ENCODE results near the gene PLK3.
"Not testable (repeated sequence)": the region's sequence is repeated elsewhere in the genome, so short reads cannot be mapped to it uniquely, and the experiment has no call there.

The PLK3 gene

DNA sequence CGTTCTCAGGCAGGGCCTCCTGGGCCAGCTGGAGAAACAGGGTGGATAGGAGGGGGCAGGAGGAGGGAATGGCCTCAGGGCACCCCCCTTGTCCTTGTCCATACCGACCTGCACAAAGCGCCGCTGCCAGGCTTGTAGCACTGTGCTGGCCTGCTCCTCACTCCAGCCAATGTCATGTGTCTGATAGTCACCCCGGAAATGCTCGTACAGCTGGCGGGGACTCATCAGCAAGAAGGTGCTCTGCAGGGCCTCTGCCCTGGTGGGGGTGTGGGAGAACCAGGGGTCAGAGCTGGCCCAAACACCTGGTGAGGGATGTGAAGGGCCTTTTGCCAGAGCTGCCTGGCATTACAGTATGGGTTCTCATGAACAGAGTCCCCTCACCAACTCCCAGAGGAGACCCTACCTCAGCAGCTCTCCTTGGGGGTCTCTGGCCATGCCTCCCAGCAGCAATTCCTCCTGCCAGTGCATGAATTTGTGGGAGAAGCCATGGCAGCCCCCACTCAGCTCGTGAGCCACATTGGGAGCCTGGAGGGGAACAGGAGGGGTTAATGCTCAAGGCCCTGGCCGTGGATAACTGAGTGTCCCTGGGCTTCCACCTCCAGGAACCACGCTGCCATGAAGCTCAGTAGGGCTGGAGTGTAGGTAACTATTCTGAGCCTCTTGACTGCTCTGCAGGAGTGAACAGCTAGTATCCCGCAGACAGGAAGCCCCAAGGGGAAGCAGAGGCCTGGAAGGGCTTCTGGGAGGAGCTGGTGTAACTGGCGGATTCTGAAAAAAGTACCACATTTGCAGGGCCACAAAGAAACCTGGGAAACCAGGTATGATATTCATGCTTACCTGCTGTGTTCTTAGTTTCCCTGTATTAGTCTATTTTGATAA is 29.6 kb downstream of the PLK3 start:
- DNase-seq, result no peak

DNA sequence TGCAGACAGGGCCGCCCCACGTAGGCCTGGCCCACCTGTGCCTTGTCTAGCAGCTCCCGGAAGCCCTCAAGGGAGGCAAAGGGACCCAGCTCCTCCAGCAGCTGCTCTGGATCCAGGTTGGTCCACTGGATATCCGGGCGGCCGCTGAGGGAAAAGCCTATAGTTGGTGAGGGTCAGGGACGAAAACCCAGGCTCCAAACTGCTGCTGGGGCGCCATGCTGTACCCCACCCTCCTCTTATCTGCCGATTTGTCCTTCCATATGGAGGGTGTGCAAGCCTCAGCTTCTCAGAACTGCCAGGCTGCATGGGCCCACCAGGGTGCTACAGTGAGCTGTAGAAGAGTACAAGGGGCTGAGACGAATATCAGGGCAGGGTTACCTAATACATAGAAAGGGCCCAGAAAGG is 30.7 kb downstream of the PLK3 start:
- DNase-seq, result no peak

DNA sequence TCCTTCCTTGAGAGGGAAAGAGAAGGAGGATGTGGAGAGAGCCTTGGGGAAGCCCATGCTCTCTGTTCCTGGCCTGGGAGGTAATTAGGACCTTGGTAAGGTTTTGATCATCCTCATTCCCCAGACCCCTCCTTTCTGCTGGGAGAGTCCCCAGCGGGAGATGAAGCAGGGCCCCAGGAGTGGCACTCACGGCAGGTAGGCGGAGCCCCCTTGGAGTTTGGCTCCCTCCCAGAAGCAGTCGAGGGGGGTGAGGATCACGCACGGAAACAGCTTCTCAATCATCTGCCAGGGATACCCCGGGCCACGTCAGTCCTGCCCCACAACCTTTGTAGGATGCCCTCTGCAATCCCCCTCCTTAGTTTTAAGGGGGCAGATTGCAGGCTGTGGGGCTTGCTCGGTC is 31.3 kb downstream of the PLK3 start:
- no peak for DNase-seq

DNA sequence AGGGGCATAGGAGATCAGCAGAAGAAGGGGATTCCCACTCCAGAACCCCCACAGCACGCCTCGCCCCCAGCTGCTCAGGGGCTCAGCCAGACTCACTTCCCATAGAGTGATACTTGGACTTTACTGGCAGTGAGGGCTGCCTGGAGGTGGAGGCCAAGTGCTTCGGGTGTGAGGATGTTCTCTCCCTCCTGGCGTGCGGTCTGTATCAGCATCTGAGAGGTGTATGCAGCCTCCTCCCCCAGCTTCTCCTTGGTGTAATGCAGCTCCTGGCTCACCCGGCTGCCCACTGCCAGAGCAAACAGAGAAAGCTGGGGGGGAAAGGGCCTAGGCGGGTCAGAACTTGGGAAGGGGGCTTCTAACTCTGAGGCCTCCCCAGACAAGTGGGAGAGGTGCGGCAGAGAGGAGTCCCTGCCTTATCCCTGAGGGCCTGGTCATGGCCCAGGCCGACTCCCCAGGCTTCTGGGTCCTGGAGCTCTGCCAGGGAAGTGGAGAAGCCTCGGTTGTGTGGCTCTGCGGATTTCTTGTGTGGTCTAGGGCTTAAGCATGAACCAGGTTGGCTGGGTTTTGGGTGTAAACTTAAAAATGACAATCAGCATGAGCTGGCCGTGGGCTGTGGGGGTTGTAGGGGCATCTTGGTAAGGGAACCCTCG is 32.0 kb downstream of the PLK3 start:
- no peak for DNase-seq

DNA sequence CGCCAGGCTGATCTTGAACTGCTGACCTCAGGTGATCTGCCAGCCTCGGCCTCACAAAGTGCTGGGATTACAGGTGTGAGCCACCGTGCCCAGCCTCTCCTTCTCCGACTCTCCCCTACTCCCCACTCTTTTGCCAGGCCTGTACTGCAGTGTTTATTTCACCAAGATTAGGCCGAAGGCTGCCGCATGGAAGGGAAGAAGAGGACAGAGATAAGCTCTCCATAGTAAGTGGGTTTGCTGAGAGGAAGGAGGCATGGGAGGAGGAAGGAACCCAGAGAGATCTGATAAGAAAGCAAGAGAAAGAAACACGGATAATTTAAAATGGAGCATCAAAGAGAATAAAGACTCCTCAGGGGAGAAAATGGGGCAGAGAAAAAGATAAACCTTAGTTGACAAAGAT is 34.2 kb downstream of the PLK3 start:
- DNase-seq, result no peak

DNA sequence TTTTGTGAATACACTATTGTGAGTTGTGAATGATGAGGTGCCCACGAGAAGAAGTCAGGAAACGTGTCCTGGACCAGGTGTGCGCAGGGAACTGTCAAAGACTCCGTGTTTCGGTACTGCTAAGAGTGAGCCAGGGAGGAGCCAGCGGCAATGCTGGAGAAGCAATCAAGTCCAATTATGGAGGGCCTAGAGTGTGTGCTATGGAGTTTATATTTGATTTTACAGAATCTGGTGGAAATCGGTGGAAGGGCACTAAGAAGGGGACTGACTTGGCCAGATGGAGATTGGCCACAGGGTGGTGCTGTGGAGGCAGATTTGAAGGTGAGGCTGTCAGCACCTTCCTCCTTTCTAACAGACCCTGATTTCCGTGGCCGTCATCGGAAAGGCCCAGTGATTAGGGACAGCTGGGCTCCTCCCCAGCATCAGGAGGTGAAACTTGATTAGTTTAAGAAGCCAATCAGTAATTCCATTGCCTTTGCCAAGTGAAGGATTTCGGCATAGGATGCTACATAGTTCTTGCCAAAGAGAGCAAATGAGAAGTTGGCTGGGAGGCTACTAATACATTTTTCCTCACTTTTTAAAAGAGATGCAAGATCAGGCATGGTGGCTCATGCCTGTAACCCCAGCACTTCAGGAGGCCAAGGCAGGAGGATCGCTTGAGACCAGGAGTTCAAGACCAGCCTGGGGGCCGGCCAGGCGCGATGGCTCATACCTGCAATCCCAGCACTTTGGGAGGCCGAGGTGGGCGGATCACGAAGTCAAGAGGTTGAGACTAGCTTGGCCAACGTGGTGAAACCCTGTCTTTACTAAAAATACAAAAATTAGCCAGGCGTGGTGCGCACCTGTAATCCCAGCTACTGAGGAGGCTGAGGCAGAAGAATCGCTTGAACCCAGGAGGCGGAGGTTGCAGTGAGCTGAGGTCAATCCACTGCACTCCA is 35.8 kb downstream of the PLK3 start:
- peak; percentile 54 for DNase-seq

DNA sequence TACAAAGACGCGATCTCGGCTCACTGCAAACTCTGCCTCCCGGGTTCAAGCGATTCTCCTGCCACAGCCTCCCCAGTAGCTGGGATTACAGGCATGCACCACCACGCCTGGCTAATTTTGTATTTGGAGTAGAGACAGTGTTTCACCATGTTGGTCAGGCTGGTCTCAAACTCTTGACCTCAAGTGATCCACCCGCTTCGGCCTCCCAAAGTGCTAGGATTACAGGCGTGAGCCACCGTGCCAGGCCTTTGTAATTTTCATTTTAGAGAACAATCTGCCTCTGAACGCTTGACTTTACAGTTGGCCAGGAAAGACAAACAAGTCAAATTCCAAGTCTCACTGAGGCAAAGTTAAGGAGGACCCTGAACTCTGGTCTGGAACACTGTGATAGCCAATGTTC is 38.1 kb downstream of the PLK3 start:
- DNase-seq, result not testable (repeated sequence)

DNA sequence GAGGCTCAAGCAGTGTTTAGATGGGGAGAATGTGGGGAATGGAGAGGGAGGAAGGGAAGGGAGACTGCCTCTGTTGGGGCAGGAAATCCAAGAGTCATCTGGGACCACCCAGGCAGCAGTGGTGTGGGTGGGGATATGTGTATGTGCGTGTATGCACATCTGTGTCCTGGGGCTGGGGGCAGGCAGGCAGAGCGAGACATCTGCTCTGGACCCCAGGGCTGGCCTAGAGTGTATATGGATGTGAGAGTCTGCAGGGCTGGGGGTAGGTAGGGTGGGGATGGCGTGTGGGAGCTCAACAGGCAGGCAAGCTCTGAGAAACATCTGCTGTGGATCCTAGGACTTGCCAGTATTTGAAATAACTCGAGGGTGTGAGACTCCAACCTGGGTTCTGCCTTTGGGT is 39.4 kb downstream of the PLK3 start:
- no peak for DNase-seq

DNA sequence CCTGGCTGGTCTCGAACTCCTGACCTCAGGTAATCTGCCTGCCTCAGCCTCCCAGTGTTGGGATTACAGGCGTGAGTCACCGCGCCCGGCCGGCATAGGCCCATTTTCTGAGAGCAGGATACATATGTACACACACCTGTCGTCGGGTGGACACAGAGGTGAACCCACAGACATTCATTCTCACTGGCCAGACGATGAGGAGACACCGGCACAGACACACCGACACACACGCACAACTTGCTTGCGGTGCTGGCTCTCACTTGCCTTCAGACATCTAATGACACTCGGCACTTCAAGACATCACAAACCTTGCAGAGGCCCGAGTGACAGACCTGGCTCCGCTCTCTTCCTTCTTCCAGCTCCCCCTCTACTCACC is 42.3 kb downstream of the PLK3 start:
- DNase-seq, result no peak

DNA sequence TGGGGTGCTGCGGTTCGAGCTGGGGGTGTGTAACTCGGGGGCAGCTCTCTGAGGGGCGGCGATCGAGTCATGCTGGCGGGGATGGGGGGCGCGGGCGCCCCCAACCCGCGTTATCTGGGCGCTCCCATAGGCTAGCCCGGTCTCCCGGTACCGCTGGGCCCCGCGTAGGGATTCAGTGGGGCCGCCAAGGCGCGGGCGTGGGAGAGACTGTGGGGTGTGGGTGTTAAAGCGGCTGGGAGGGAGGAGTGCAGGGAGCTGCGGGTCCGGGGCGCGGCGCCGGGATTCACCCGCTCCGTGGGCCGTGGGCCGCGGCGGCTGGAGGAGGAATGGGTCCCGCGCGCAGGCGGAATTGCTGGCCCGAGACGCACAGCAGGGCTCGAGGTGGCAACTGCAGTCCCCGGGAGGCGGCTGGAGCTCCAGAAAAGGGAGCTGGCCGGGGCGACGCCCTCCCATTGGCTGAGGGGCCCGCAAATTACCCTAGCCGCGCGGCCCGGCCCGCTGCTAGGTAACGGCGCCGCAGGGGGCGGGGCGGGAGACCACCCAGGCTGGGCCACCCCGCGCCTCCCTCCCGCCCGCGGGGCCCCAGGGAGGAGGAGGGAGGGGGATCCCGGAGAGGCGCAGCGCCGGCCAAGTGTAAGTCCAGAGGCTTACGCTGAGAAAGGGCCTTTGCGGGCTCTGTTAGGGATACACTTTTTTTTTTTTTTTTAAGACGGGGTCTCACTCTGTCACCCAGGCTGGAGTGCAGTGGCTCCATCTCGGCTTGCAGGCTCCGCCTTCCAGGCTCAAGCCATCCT is 42.9 kb downstream of the PLK3 start, which contains the start of gene PTCH2:
Gene PTCH2 (minus strand): TSS at position 392 of the 794 bp plus-strand sequence. CDS start 321 bp downstream, at position 71.
- no peak for DNase-seq

DNA sequence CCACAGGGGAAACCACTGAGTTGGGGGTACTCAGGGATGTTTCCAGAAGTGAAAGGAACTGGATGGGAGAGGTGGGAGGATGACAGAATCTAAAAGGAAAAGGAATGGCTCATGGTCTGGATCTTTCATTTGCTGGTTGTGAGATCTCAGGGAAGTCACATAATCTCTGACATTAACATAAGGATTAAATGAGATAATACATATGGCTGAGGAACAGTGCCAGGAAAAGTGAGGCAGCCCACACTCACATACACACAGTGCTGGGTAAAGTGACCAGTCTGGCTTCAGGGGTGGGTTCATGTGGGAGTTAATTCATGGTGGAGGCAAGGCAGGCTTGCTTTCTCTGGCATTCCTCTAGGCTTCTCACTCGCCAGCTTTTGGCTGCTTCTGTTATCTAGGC is 46.8 kb downstream of the PLK3 start:
- no peak for DNase-seq

DNA sequence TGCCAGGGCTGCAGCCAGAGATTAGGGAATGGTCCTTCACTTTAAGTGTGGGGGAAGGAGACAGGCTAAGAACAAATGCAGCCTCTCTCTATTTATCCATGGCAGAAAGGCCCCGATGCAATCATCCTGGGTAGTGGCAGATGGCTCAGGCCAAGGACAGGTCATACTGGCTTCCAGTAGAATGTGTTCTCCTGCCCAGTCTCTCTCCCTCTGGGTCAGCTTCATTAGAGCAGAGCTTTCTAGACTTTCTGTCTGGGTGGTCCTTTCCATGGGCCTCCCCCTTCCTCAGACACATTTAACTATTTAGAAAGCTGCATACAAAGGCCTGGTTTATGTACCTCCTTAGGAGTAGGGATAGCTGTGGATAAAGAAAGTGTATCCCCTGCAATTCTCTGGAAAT is 47.7 kb downstream of the PLK3 start:
- no peak for DNase-seq

DNA sequence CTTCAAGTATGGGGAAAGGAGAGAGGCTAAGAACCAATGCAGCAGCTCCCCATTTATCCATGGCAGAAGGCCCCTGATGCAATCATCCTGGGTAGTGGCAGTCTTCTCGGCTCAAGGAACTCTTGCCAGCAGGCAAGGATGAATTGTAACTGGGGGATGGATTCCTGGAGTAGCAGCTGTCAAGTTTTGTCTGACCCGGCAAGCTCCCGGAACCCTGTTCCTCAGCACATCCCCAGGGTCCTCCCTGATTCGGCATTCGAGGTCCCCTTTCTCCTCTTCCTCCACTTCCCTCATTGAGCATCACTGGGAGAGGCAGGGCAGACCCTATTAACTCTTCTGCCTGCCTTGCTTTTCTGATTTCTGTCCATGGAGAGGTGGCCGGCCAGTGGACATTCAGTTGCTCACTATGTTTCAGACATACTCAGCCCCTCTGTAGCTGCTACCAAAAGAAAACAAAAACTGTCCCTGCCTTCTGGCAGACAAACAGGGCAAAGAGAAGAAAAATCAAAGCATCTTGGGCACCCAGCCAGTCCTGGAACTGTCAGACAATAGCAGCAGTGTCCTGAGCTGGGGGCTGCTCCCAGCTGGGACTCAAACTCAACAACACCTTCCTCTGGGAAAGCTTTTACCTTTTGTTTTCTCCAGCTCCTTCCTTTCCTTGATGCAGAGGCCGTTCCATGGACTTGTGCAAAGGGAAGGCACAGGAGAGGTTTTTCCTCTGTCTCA is 48.4 kb downstream of the PLK3 start:
- no peak for DNase-seq

DNA sequence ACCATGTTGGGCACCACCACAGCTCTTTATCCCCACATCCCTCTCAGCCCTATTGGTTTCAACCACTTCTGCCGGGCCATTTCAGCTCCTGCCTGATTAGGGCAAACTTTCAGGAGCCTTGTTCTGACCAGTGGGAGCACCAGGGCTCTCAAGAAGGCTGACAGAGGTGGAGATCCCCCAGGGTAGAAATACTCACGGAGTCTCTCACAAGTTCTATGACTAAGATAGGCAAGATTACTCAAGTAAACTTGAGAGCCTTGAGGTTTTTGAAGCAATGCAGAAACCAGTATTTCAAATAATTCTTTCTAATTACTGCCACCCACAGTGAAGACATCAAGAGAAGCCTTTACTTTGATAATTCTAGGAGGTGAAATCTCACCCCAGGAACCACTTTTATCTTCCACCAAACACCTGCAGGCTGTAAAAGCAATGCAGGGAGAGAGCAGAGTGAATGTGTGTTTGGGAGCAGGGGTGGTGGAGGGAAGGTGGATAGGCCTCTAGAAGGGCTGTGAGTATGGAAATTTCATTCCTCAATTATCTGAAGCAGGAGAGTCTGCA is 49.5 kb downstream of the PLK3 start:
- no peak for DNase-seq

DNA sequence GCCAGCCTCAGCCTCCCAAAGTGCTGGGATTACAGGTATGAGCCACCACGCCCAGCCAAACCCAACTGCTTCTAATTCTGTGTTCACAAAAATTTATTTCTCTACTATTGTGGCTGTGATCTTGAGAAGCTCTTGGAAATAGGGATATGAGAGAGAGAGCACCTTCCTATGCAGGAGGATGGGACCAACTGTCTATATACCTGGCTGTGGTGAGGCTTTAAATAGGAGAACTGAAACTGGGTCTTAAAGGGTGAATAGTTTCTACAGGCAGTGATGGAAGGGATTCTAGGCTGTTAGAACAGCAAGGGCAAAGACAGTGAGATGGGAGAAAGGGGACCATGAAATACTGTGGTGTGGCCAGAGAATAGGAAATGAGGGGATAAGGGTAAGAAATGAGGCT is 51.1 kb downstream of the PLK3 start:
- no peak for DNase-seq

DNA sequence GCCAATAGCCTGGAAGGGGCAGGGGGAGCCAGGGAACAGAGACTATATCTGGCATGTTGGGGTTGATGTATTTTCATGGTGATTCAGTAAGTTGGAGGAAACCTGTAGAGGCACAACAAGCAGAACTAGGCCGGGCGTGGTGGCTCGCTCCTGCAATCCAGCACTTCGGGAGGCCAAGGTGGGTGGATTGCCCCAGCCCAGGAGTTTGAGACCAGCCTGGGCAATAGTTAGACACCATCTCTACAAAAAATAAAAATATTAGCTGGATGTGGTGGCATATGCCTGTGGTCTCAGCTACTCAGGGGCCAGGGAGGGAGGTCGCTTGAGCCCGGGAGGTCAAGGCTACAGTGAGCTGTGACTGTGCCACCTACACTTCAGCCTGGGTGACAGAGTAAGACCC is 53.0 kb downstream of the PLK3 start:
- DNase-seq, result no peak

DNA sequence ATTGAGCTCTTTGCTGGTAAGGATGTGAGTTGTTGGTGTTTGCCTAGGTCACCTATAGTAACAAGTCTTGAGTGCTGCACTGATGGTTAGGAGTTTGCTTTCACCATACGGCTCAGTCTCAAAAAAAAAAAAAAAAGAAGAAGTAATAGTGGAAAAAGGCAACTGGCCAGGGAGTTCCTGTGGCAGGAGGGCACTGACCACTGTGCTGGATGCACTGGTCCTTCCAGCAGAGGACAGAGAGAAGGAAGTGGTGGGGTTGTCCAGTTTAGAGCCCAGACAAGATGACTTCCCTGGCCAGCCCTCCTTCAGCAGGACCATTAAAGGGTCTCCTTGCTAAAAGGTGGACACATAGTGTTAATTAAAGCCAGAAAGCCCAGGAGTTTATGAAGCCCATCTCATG is 54.8 kb downstream of the PLK3 start:
- DNase-seq, result no peak

All from KG1 (cell line).